HL-60 (cell line): ENCODE results near the gene GMDS.

Experiments
- DNase-seq, 2 experiments: peaks; one replicate each; pipeline ENCODE4 v3.0.0-alpha.2; 2010 to 2020; ENCODE audit warnings: low read depth in 1 of 2, low spot score in 1 of 2
- H3K27ac ChIP-seq: fragments of 250-450 bp; sonication (Bioruptor Pico); replicated peaks from 2 replicates; pipeline ENCODE4 v1.5.1; 2020; ENCODE audit warnings: mild to moderate bottlenecking, moderate library complexity
- H3K27me3 ChIP-seq: fragments of 250-450 bp; sonication (Bioruptor Pico); 2 replicates; pipeline ENCODE4 v1.5.1; 2021; ENCODE audit warnings: mild to moderate bottlenecking, moderate library complexity; ENCODE audit not compliant: insufficient read depth, poor library complexity, severe bottlenecking
- H3K4me3 ChIP-seq: replicated peaks from 2 replicates; pipeline ENCODE4 v1.5.1; 2011; ENCODE audit warnings: mild to moderate bottlenecking, control low read depth, low read length; ENCODE audit not compliant: insufficient read depth
- GABPA ChIP-seq: IDR thresholded peaks from 2 replicates; pipeline ENCODE4 v1.6.1; 2012; ENCODE audit warnings: low read depth
- POLR2AphosphoS5 ChIP-seq: IDR thresholded peaks from 2 replicates; pipeline ENCODE4 v1.6.1; 2012; ENCODE audit warnings: low read depth
- SPI1 ChIP-seq: IDR thresholded peaks from 2 replicates; pipeline ENCODE4 v1.6.1; 2012; ENCODE audit warnings: low read depth, mild to moderate bottlenecking, borderline replicate concordance
- TF ChIP-seq, protein P1 (sequence below): IDR thresholded peaks from 2 replicates; pipeline ENCODE4 v1.6.1; 2012; ENCODE audit warnings: low read depth; ENCODE audit not compliant: insufficient replicate concordance
- TF ChIP-seq, protein P2 (sequence below): IDR thresholded peaks from one replicate; pipeline ENCODE4 v1.5.1; 2011; ENCODE audit warnings: low read length, control low read depth, inconsistent platforms; ENCODE audit not compliant: insufficient read depth

GMDS gene

GRCh38 chr6:1781817-1782184 lies 463.6 kb downstream of the GMDS start:
- TF ChIP-seq POLR2AphosphoS5 = no peak
- no peak overlapping the region for H3K4me3 ChIP-seq
- no peak overlapping the region for H3K27ac ChIP-seq
- no peaks in the 10 kb centered on the region for H3K27me3 ChIP-seq
- no peak for DNase-seq

DNA sequence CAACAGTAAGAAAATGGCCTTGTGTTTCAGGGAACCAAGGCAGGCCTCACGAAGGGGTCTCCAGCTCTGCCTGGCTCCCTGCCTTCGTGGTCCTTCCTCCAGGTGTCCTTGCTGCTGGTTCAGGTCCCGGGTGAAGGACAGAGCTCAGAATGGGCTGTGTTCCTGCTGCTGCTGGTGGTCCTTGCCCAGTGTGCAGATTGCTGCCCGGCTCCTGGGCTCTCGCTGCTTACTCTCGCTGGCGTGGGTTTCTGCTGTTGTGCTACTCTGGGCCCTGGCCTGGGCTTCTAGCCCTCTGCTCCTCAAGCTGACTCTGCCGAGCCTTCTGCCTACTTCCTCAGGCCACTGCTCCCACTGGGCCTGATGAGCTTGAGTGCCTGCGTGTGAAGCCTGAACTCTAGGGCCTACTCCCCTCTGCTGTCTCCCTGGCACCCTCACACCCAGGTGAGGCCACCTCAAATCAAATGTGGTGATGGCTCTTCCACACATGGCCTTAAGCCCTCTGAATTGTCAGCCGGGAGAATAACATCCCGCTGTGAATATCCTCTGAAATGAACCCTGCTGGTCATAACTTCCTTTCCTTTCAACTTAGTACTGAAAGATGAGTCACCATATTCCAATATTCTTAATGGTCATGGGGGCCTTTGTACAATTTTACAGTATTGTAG lies 464.1 kb downstream of the GMDS start:
- no peak overlapping the region for H3K4me3 ChIP-seq
- H3K27me3 ChIP-seq = no peaks in the 10 kb centered on the region

DNA sequence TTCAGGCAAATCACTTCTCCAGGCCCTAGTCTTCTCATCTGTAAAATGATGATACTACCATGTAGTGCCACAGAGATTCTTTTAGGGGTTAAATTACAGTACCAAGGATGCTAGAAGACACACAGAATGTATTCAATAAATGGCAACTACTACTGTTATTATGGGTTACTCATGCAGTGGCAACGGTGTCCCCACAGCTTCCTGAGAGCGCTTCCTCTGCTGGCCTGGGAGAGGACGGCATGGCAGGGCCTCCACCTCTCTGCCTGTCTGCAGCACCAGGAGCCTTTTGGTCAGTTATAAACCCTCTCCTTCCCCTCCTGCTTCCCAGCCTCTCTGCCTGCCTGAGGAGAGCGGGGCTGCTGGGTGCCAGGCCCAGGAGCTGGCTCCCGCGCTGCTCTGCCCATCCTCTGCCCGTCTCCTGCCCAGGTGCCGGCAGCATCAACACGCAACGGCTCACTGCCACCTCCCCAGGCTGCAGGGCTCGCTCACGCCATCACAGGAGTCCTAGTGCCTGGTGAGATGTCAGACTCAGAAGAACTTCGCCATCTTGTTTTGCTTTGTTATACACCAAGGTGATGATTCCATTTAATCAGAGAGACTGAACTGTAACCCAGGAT lies 465.0 kb downstream of the GMDS start:
- DNase-seq = no peak
- Histone ChIP-seq H3K27ac (no peak overlapping the region), H3K27me3 (no peaks in the 10 kb centered on the region), H3K4me3 (no peak overlapping the region)
- TF ChIP-seq POLR2AphosphoS5 = no peak
- TF ChIP-seq GABPA = no peak
- TF ChIP-seq, protein P1, sequence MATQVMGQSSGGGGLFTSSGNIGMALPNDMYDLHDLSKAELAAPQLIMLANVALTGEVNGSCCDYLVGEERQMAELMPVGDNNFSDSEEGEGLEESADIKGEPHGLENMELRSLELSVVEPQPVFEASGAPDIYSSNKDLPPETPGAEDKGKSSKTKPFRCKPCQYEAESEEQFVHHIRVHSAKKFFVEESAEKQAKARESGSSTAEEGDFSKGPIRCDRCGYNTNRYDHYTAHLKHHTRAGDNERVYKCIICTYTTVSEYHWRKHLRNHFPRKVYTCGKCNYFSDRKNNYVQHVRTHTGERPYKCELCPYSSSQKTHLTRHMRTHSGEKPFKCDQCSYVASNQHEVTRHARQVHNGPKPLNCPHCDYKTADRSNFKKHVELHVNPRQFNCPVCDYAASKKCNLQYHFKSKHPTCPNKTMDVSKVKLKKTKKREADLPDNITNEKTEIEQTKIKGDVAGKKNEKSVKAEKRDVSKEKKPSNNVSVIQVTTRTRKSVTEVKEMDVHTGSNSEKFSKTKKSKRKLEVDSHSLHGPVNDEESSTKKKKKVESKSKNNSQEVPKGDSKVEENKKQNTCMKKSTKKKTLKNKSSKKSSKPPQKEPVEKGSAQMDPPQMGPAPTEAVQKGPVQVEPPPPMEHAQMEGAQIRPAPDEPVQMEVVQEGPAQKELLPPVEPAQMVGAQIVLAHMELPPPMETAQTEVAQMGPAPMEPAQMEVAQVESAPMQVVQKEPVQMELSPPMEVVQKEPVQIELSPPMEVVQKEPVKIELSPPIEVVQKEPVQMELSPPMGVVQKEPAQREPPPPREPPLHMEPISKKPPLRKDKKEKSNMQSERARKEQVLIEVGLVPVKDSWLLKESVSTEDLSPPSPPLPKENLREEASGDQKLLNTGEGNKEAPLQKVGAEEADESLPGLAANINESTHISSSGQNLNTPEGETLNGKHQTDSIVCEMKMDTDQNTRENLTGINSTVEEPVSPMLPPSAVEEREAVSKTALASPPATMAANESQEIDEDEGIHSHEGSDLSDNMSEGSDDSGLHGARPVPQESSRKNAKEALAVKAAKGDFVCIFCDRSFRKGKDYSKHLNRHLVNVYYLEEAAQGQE = no peak
- no peak for TF ChIP-seq SPI1

More for the DNA sequence above, 464.1 kb downstream of the GMDS start:
- DNase-seq = no peak
- H3K27ac ChIP-seq = no peak overlapping the region
- TF ChIP-seq GABPA (no peak), POLR2AphosphoS5 (no peak), SPI1 (no peak)
- TF ChIP-seq, protein P2, sequence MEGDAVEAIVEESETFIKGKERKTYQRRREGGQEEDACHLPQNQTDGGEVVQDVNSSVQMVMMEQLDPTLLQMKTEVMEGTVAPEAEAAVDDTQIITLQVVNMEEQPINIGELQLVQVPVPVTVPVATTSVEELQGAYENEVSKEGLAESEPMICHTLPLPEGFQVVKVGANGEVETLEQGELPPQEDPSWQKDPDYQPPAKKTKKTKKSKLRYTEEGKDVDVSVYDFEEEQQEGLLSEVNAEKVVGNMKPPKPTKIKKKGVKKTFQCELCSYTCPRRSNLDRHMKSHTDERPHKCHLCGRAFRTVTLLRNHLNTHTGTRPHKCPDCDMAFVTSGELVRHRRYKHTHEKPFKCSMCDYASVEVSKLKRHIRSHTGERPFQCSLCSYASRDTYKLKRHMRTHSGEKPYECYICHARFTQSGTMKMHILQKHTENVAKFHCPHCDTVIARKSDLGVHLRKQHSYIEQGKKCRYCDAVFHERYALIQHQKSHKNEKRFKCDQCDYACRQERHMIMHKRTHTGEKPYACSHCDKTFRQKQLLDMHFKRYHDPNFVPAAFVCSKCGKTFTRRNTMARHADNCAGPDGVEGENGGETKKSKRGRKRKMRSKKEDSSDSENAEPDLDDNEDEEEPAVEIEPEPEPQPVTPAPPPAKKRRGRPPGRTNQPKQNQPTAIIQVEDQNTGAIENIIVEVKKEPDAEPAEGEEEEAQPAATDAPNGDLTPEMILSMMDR = no peak
- TF ChIP-seq, protein P1 = no peak

DNA sequence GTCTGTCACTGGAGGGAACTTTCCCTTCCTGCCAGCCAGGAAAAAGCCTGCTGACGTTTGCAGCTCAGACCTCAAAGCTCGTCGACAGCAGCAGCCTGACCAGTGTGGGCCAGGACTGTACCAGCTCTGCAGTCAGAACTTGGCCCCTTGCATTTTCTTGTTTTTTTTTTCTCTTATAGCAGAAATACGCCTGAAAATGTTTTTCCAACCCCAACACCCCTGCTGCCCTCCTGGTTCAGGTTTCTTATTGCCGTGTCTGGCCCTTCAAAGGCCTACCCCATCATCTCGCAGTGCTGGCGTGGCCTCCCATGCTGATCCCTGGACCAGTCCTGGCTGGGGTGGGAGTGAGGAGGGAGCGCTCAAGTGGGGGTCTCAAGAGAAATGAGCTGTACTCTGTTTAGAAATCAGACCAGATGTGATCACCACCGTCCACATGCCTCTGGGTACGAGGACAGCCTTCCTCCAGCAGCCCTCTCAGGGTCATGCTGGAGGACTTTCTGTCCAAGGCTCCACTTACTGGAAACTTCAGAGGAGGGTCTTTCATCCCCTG lies 466.6 kb downstream of the GMDS start:
- TF ChIP-seq GABPA (no peak), POLR2AphosphoS5 (no peak)
- TF ChIP-seq, protein P2 = no peak
- TF ChIP-seq, protein P1 = no peak
- Histone ChIP-seq H3K27ac (no peak overlapping the region), H3K27me3 (no peaks in the 10 kb centered on the region), H3K4me3 (no peak overlapping the region)
- no peak for DNase-seq
